NCI-H345 treated with DMSO at 0.1 percent for 48 hours (cell line): ENCODE data around the gene SUPT3H.

Experiments
- DNase-seq: peaks from one replicate; lab custom pipeline; 2025; ENCODE audit not compliant: unreplicated experiment; lab: John Stamatoyannopoulos, UW

Gene SUPT3H

DNA sequence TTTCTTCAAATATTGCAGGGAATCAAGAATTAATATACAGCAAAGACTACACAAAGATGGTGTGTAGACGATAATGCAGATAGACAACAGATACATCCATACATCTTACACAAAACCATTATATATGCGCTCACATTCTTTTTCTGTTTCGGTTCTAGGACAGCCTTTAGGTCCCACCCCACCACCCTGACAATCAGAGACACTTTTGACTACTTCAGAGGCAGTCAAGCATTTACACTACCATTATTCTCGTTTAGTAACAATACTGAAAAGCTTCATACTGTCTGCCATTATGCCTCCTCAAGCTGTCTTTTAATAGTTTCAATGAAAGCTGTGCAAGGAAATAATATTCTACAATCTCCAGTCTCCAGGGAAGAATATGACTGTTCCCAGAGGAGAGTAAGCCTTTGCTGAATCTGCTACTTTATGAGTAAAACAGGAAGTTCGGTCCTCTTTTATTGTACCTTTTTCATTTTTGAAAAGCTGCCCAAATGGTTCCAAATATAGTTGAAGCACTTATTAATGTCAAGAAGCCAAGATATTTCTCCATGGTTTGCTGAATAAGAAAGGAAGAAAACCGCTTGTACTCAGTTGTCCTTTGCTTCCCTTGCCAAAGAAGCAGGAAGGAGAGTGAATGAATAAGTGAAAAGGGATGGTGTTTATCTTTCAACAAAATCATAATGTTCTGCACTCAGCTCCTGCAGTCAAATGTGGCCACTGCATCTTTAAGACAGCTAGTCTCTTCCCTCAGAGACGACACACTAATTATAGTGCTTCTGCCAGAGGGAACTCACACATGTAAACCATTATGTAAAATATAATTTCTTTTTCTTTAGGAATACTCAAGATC is 521.9 kb downstream of the SUPT3H start:
- no peak for DNase-seq

DNA sequence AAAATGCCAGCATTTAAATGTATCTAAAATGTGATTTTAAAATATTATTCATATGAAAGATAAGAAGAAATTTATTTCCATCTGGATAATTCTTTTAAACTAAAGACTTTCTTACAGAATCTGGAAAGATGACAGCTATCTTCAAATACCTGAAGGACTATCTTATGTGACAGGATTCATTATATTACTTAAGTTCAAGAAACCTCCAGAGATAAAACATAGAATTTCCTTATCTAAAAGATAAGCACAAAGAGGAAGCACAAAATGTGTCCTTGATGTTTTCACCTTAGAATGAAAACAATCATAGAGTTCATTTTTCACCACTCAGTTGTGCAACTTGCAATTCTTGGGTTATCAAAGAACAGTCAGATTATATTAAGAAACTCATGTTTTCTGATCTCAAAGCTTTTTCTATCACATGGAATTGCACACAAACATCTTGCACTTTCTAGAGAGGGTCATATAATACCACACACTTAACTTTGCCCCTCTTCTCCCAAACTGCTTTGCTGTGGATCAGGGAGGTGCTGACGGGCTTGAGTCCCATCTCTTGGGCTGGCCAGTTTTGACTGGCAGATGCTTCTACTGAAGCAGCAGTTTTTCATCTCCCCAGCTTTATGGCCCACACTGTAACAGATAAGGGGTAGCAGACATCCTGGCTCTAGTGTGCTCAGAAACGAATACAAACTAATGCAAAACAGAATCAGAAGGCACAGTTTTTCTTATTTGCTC is 522.9 kb downstream of the SUPT3H start:
- DNase-seq = no peak

DNA sequence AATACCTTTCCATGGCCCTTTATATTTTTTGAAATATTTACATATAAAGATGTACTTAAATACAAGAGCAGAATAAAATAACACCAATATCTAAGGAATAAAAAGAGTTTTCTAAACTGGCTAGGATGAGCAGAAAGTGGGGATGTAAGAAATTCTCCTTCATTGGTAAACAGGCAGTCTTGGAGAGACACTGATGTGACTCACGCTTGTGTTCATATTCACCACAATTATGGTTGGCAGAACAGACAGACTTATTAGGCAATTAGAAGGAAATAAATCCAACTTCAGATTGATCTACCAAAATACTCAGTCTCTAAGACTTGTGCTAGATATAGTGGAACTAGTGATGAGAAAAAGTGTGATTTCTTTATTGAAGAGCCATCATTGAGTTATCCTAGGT is 526.6 kb downstream of the SUPT3H start:
- DNase-seq = no peak

- no peak for DNase-seq
Observed at GRCh38 chr6:44850312-44850711, 527.4 kb downstream of the SUPT3H start.

GRCh38 chr6:44849806-44850205 is 527.9 kb downstream of the SUPT3H start:
- no peak for DNase-seq

DNA sequence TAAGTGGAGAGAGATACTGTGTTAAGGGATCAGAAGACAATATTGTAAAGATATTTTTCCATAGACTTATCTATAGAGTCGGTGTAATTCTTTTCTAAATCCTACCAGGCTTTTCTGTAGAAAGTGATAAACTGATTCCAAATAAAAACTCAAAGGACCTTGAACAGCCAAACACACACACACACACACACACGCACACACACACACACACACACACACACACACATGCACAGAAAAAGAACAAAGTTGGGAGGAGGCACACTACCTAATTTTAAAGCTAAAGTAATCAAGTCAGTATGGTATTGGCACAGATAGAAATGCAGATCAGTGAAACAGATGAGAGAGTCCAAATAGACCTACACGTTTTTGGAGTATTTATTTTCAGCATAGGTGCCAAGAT is 534.0 kb downstream of the SUPT3H start:
- no peak for DNase-seq

DNA sequence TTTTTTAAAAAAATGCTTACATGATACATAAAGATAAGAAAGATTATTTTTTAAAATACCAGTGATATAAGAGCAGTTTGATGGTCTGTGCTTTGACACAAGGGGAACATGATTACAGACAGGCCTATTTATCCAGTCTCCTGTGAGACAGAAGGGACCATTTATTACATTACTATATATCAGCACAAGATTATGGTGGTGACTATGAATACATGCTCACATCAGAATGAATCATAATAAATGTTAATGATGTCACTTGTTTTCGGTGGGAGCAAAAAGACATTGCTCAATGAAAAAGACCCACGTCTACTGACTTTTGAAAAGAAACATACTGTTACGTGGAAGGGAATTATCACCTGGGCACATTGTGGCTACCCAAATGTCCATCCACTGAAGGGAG is 535.1 kb downstream of the SUPT3H start:
- no peak for DNase-seq

- DNase-seq = no peak
Observed at GRCh38 chr6:44841829-44842228, 535.9 kb downstream of the SUPT3H start.

GRCh38 chr6:44837741-44838140 is 540.0 kb downstream of the SUPT3H start:
- no peak for DNase-seq

DNA sequence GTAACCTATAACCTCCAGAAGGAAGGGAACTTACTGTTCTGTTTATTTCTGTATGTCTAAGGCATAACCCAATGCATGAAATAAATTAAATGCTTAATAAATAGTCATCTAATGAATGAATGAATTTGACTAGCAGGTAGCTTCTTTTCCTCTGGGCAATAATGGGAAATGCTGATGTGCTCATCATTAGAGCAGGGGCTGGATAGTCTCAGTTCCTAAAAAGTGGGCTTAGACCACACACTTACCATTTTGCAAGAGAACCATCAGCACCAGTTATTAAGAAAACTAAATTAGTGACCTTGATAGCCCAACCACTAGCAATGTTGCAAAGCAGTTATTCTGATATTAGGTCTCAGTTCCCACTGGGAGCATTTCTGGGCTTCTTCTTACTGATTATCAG is 540.5 kb downstream of the SUPT3H start:
- DNase-seq = no peak

GRCh38 chr6:44833248-44833647 is 544.5 kb downstream of the SUPT3H start:
- no peak for DNase-seq

GRCh38 chr6:44831002-44831610 is 546.6 kb downstream of the SUPT3H start:
- no peak for DNase-seq

DNA sequence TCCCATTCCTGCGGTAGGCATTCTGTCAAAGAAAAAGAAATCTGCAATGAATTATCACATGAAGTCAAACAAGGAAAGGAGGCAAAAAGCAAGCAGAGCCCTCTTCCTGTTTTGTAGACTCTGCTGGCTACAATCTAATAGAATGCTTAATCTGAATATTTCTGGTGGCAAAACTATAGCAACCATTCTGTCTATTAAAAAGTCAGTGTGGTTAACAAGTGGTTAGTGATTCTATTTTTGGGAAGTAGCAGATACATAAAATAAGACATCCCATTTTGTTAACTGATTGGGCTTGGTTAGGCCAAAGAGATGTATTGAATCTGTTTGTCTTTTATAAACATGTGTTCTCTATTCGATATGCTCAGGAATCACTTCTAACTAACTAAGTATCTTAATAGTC is 547.9 kb downstream of the SUPT3H start:
- DNase-seq = no peak

- DNase-seq = no peak
Observed at GRCh38 chr6:44828780-44829179, 549.0 kb downstream of the SUPT3H start.

- no peak for DNase-seq
Observed at GRCh38 chr6:44826025-44826676, 551.6 kb downstream of the SUPT3H start.

DNA sequence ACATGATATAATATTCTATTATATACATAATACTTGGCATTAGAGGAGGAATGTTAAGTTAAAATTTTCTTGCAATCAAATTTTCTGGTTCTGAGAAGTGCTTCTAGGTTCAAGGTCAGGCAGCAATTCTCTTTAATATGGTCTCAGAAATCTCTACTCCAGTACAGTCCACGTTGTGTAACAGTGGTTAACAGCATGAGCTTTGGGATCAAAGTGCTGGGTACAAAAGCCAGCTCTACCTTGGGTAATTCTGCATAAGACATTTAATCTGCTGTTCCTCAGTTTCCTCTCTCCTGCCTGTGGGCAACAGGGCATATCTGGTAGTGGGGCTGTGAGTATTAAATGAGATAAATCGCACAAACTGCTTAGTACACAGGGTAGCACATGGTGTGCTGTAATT is 552.5 kb downstream of the SUPT3H start:
- no peak for DNase-seq

GRCh38 chr6:44824567-44824966 is 553.2 kb downstream of the SUPT3H start:
- DNase-seq = no peak

DNA sequence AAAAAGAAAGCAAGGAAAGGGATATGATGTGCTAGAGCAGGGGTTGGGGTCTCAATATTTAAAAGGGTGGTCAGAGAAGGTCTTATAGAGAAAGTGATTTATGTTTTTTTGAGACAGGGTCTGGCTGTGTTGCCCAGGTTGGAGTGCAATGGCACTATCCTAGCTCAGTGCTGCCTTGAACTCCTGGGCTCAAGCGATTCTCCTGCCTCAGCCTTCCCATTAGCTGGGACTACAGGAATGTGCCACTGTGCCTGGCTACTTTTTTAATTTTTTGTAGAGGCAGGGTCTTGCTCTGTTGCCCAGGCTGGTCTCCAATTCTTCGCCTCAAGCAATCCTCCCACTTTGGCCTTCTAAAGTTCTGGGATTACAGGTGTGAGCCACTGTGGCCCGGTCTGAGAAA is 557.0 kb downstream of the SUPT3H start:
- no peak for DNase-seq

DNA sequence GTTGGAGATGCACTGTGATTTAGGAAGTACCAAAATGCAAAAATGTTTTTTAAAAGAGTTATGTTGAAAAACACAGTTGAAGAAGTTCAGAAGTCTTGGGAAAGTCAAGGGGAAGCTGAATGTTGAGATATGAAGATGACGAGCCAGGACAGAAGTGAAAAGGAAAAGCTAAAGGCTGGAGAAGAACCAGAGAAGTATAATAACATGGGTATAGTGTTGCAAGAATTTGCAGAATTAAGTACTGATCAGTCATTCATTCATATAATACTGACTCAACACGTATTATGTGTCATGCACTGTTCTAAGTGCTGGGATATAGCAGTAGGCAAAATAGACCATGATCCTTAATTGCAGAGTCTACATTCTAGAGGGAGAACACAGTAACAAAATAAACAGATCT is 557.4 kb downstream of the SUPT3H start:
- DNase-seq = no peak

- no peak for DNase-seq
Observed at GRCh38 chr6:44811456-44811855, 566.3 kb downstream of the SUPT3H start.

DNA sequence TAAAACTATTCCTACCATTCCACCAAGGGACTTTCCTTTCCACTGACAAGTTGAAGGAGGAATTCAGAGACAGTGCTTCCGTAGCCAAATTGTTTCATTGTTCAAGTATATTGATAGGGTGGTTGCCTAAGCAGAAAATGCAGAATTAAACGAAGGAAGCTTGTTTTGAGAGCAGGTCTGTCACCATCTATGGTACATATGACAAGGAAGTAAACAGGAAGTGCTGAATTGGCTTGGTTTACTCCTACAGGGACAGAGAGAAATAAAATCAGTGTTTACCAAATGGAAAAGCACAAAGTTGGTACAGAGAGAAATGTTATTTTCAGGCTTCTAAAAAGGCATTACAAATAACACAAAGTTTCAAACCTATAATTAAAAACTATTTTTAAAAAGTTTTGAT is 568.5 kb downstream of the SUPT3H start:
- DNase-seq = no peak

- no peak for DNase-seq
Observed at GRCh38 chr6:44808148-44808547, 569.6 kb downstream of the SUPT3H start.
